GM18861 (cell line): ENCODE data around the gene RERG.

Source experiments
- ATAC-seq: cut with Tn5 transposase; IDR thresholded peaks from one replicate; pipeline ENCODE4 v1.9.1; 2021; ENCODE audit not compliant: unreplicated experiment

Gene RERG

DNA sequence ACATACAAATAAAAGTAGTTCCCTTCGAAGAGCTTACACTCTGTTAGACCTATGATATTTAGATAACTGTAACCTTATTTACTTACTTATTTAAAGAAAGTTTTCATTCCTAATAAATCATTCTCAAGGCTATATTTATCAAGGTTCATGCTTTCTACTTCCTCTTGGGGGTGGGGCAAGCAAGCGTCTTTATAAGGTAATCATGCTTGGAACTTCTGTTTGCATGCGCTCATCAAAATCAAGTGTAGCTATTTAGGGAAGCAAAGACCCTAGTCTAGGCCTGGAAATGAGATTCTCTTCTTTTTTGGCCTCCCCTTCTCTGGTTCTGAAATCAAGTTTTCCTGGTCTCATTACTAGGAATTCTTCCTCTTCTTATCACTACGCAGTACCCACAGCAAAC lies 766 bp downstream of the RERG start:
- ATAC-seq: no peak

DNA sequence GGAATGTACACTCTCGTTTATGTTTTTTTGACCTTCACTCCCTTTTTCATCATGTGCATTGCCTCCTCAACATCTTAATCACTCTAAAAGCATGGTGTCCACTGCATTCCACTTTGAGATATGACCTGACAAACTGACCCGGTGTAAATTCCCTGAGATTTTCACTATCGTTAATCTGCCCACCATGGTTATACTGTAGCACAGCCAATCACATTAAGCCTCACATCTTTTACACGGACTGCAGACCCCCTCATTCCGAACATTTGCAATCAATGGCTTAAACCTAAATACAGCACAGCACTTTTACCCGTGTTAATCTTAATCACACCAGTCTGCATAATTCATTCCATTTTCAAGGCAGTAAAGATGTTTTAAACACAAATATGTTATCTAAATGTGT lies 2.4 kb downstream of the RERG start:
- ATAC-seq: no peak

DNA sequence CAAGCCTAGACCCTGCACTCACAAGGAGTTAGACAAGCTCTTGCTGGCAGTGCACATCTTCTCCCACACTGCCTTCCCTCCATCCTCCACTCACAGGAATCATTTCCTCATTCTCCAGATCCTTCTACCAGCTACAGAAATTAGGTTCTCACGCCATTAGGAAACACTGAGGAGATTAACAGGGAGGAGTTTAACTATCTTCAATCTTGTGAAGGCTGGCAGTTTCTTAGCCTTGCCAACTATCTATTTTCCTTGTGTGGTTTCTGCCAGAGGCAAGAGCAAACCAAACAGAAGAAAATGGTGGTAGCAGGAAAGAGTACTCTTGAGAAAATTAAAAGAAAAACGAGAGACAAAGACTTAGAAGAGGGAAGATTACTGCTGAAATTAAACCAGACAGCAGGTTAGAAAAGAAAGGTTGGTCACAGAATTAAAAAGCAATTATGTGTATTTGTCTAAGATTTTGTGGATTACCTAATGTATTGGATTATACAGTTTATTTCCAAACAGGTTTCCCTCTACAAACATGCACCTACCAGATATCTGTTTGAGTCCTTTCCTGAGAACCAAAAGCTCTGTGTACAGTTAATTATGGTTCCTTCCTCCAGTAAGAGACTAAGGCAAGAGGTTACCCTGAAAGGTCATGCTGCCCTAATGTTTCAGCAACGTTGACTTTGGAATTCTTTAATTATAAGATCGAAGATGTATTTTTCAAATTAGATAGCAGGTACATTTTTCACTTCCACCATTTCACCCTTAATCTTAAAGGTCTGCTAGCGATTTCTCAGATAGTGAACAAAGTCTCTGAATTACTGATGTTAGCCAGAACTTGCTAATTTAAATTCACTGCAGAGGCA lies 5.0 kb downstream of the RERG start:
- no peak for ATAC-seq

DNA sequence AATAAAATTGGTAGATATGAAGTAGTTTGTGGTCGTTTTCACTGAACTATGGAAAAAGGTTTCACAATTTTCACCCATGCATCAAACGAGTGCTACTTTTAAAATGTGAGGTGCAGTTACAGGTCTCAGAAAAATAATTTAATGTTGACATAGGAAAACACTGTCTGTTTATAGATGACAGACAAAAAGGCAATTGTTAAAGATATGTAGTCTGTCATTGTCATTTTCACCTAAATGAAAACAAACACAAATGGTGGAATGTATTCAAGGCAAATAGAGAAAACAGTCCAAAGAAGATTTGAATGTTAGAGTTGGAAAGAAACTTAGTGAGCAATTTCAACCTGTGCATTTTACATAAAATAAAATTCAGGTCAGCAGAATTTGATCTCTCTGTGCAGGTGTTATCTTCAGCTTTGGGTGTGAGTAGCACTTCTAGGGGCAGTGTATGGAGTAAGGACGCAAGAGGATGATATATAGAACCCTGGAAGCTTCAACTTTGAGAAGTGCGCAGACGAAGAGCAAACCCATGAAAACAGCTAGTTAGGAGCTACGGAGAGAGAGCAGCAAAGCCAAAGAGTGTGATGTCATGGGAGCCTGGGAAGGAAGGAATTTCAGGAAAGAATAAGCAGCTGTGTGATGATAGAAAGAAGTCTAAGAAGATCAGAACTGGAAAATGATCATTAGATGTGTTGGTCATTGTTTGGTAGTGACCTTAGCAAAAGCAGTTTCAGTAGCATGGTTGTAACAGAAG lies 6.2 kb downstream of the RERG start:
- ATAC-seq: no peak

DNA sequence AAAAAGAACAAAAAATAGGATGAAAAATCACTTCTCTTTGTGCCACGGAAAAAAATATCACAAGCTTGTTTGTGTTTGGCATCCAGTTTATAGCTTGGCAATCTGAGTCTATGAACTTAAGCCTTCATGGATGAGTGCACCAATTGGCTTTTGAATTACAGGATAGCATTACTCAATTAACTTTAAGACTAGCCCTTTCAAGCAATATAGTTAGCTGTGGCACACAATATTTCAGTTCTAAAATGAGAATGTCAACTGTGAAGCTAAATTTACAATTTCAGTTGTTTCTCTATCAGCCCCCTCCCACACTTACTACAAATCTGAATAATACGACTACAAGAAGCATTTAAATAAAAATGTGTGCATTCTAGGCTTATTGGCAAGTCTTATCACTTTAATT lies 8.3 kb downstream of the RERG start:
- no peak for ATAC-seq

DNA sequence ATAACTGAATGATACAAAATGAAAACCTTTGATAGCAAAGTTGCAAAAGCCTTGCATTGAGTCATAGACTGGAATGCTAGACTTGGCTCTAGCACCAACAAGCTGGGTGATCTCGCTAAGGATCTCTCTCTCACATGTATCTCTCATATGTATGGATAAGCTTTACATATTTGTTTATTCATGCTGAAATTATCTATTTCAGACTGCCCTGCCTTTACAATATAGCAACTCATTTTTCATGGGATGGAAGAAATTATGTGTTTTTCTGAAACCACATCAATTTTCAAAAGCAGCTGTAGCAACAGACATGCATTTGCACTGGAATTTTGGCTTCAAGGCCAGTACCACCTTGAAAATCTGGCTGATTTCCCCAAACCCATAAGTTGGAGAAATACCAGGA lies 11.4 kb downstream of the RERG start:
- no peak for ATAC-seq

DNA sequence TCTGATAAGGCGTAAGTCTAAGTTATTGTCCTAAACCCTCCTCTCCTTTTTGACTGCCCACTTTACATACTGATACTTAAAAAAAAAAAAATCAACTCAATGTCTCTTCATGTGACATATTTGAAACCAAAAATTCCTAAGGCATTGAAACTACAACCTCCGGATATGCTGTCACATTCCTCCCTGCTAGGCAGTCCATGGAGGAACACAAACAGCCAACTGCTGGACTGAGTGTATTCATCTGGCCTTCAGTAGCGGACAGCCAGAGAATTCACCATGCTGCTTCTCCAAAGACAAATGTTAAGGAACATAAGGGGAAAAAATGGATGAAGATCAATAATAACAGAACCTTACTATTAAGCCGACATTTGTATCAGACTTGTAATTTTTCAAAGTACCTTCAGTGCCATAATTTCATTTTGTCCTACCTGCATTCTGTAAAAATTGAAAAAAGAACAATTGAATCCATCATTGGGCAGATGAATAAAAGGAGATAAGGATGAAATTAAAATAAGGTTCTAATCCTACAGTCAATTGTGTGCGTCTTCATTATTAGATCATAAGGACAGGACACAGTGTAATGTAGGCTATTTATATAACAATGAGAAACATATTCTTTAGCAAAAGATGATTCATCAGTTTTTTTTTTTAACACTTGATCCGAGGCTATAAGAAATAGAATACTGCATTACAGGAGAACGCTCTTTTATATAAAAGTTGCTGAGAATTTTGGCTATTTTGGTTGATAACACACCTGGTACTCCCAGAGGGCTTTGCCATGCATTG lies 12.2 kb downstream of the RERG start:
- ATAC-seq: no peak

DNA sequence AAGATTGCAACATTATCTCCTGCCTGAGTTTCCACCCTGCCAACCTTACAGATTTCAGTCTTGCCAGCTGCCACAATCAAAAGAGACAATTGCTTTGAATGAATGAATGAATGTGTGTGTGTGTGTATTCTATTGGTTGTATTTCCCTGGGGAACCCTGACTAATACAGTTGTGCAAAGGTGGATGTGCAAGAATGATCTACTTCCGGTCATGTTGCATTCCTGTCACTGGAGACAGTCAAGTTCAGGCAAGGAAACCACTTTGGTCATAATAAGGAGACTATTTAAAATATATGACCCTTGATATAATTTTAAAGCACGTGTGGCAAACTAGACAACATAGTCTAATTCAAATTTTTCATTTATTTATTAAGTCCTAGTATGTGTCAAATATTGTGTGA lies 13.1 kb downstream of the RERG start:
- no peak for ATAC-seq

DNA sequence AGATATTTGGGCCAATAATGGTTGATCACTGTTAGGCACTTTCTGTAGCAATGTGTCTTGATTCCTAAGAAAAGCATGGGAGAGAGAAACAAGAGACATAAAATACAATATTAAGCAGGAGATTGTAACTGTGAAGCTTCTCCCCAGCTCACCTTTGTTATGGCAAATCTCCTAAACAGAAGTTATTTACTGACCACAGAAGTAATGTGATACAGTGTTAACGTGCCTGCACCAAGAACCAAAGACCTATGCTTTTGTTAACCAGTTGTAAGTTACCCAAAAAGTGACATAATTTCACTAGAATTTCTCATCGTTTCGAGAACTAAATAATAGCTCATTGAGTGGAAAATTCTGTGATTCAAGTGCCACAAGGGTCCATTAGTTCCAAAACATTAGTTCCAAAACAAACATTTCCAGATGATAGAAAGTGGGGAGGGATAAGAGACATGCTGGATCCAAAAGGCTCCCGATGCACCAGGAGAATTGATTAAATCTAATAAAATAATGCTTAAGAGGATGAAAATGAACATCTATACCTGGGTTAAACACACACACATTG lies 14.3 kb downstream of the RERG start:
- ATAC-seq: no peak

DNA sequence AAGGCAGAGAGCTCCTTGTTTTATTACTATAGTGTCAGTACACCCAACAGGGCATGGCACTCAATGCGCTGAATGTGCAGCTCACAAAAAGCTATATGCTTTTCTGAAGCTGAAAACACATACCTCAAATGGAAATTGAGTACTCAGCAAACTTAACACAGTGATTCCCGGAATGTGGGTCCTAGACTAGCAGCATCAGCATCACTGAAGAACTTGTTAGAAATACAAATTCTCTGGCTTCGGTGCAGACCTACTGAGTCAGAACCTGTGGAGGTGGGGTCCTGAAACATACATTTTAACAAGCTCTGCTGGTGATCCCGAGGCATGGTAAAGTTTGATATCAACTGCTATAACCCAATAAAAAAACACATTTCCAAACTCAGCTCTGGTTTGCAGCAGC lies 14.9 kb downstream of the RERG start:
- no peak for ATAC-seq

DNA sequence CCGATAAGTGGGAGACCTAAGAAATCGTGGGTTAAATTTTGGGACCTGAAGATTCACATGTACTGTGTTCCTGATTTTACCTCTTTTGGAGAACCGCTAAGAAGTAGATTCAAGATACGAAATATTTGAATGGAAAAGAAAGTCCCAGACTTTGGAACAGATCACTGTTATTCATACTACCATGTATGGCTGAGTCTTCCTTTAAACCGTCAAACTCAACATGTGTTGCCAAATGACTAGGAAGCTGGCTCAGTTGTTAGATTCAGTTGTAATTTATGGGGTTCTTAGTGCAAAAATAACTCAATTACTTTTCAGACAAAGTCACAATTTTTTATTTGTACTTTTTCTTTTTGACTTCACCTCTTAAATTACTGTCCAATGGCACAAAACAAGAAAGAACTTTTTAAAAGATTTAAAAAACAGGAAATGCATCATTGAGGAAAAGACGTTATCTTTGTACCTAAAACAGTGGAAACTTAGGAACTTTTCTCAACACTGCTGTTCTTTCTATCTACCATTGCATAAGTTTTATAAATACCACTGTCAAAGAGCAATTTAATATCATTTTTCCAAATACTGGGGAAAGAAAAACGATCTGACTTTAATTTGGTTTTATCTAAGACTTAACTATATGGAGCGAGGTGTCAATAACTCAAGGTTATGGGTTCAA lies 15.7 kb downstream of the RERG start:
- no peak for ATAC-seq

DNA sequence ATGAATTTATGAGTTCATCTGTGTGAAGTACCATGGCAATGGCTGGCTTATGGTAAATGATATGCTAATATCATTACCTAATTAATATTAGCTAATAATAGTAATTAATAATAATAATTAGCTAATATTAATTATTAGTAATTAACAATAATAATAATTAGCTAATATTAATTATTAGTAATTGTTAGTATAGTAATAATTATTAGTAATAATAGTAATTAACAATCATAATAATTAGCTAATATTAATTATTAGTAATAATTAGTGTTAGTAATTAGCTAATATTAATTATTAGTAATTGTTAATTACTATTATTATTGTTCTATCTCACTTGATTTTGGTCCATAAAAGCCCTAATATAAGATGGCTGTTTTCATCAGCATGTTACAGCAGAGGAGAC lies 19.8 kb downstream of the RERG start:
- ATAC-seq: no peak

DNA sequence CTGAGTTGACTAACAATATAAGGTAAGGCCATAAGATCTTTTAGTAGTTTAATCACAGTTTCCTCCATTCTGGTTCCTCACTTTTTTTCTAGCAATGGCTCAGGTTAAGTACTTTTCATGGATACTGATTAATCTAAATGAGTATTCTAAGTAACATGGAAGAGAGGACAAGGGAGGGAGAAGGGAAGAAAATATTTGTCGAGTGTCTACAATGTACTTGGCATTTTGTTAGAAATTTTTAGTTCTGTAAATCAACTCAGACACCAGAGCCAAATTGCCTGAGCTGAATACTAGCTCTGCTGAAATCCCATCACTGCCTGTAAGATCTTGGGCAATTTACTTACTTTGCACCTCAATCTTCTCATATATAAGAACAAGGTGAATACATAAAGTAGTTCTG lies 20.2 kb downstream of the RERG start:
- no peak for ATAC-seq

DNA sequence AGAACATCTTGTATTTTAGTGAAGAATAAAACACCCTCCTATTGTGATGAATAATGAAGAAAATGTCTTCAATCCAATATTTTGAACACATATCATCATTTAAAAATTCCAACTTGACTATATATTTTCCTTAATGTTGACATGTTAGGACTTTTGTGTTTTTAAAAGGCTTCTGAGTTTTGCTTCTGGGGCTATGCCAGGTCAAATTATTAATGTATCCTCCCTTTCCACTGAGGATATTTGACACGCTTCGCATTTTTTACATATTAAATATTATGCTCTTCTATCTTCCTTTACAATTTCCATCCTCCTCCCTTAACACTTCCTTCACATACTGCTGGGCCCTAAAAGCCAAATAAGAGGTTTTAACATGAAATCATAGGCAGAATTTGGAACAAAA lies 20.6 kb downstream of the RERG start:
- ATAC-seq: no peak

DNA sequence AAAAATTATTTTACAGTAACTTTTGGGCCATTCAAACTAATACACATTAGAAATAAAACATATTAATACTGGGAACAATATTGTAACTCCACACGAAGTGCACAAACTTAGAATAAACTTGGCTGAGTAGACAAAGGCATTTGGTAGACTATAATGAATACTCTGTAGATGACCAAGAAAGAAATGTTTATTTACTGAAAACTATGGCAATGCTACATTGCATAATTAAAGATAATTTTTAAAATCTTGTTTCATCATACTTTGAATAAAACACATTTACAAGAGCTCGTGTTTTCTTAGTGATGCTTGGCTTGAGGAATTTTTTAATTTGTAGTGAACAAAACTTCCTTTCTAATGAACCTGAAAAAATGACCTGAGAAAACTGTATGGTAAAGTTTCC lies 21.3 kb downstream of the RERG start:
- ATAC-seq: no peak

DNA sequence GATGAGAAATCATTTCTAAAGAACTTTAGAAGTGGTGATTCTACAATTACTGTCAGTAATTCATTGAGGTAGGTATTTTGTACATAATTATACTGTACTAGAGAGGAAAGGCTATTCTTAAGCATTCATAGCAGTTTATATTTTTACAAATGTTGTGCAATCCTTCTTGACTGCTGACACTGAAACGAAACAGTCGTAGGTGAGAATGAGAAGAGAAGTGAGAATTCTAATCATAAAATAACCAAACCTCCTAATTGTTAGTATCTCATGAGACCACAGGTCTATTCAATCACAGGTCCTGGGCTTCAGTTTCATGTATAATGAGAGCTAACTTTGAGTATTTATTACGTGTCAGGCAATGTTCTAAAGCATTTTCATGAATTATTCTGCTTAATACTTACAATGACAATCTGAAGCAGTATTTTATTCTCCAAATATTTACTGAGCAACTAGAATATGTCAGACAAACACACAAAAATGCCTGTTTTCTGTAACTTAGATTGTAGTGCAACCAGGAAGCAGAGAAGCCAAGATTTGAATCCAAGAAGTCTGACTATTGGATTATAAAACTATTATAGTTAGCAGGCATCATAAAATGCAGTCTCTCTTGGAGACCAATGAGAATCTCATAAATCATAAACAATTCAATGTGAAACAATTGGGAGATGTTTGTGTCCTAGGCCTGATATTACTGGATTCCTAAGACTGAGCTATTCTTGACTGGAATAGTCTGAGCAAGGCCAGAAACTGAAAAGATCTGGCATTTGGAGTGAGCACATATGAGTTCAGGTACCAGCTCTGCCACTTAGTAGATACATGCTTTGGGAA lies 24.3 kb downstream of the RERG start:
- ATAC-seq: peak; percentile 64

DNA sequence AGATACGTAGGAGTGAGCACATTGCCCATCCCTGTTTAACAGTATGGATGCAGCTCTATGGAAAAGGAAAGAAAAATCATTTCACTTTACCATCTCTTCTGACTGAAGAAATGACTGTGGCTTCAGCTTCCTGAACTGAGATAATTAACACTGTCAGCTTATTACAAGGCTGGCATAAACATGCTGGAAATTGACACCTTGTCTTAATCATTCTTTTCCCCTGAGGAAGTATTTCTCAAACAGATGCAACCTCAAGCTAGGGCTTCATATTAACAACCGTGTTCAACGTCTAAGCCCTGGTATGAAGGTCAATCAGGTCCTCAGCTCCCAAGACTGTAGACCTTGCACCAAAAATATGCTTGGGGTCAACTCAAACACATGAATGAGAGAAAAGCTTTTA lies 25.0 kb downstream of the RERG start:
- ATAC-seq: peak; percentile 27

DNA sequence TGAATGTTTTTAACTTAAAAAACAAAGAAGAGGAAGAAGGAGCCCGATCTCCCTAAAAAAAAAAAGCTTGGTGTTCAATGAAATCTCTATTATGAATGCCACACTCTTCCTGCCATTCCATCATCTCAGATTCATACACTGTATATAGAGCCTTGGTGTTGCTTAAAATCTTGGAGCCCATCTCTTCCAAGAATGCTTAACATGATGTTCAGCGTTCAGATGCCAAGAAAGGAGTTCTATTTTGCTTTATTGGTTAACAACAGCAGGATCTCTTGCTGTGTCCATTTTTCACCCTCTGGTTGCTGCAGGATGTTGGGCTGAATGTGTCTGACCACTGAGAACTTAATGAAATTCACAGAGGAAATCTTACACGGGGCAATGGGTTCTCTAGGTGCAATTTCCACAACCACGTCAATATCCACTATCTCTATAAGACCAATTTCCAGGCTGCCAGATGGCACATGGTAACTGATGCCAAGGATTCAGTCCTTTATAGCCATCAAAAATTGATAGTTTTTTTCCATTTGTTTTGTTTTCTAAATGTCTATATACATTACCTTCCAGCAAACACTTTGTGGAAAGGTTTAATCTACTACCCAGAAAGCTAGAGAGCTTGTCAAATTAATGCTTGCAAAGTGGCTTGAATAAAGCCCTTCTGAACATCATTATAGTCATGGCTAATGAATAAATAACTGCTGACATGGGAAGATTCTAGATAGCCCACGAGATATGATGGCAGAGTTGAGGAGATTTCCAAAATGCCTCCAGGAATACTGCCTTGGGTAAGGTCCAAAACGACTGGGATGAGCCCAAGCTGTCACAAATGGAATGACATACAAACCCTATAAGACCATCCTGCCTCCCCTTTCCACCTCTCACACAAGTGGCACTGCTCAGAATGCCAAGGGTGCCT lies 26.5 kb downstream of the RERG start:
- no peak for ATAC-seq

DNA sequence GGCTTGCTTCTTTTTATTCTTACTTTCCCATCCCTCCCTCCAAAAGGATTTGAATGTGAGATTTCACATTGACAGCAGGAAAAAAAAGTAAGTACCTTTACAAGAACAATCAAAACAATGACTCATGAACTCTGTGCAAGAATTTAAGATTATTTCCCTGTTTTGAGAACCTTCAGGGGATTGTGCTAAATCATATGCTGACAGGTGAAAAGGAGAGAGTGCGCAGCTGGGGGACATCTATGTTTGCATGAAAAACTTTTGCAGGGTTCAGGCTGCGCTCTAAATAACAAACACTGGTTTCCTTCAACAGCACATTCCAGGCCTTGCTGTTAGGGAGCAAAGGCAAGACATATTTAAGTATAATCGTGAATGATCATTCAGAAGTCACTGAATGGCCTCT lies 27.3 kb downstream of the RERG start:
- ATAC-seq: no peak
